ENCODE data around the gene CPEB3.
A peak's percentile ranks its signal among the peaks of the same experiment; 100 is the strongest.

The CPEB3 gene

GRCh38 chr10:92126100-92126650, 164.7 kb downstream of the CPEB3 start:
- H3K4me3 ChIP-seq = no peak overlapping the region
- H3K27ac ChIP-seq = no peak overlapping the region
- no peak for TF ChIP-seq CTCF (IDR thresholded peaks at IDR 0.05)
- DNase-seq (ENCODE audit: low spot score) = no peak

GRCh38 chr10:92125144-92125543, 165.7 kb downstream of the CPEB3 start:
- Histone ChIP-seq H3K4me3 (no peak overlapping the region), H3K27ac (peak overlapping the region; percentile 60 to 69)
- no peak for TF ChIP-seq CTCF (IDR thresholded peaks at IDR 0.05)
- no peak for DNase-seq (ENCODE audit: low spot score)

- H3K4me3 ChIP-seq = no peak overlapping the region
- peak; percentile 71 for DNase-seq (ENCODE audit: low spot score)
- no peak for TF ChIP-seq CTCF (IDR thresholded peaks at IDR 0.05)
- peak overlapping the region; percentile 60 to 69 for H3K27ac ChIP-seq
Observed at GRCh38 chr10:92124616-92125143, 166.2 kb downstream of the CPEB3 start.

- no peak for DNase-seq (ENCODE audit: low spot score)
- Histone ChIP-seq H3K4me3 (no peak overlapping the region), H3K27ac (peak overlapping the region; percentile 60 to 69)
- TF ChIP-seq CTCF (IDR thresholded peaks at IDR 0.05) = no peak
Observed at GRCh38 chr10:92124020-92124419, 166.9 kb downstream of the CPEB3 start.

GRCh38 chr10:92122941-92123450, 167.9 kb downstream of the CPEB3 start:
- DNase-seq (ENCODE audit: low spot score) = no peak
- H3K27ac ChIP-seq = peak overlapping the region; percentile 6 to 69
- no peak overlapping the region for H3K4me3 ChIP-seq
- no peak for TF ChIP-seq CTCF (IDR thresholded peaks at IDR 0.05)

- Histone ChIP-seq H3K27ac (peak overlapping the region in 1 of 2 donors; percentile 69), H3K4me3 (no peak overlapping the region)
- no peak for DNase-seq (ENCODE audit: low spot score)
- TF ChIP-seq CTCF (IDR thresholded peaks at IDR 0.05) = no peak
Observed at GRCh38 chr10:92121686-92122492, 169.0 kb downstream of the CPEB3 start.
